GM12878 (cell line): ENCODE results near the gene TDRD7. TPM values are rescaled to one million over a fixed set of nuclear protein-coding genes. Genes with fewer than 3 reads are reported as not detected.

Experiments
- ATAC-seq: fragments of 200-7000 bp; cut with Tn5 transposase; 3 replicates; pipeline ENCODE4 v1.9.1; 2020; ENCODE audit warnings: mild to moderate bottlenecking, moderate library complexity
- BruUV-seq: library from RNA; stranded (reverse); fragments of 400-500 nt; replicated peaks from 2 replicates; lab custom pipeline; 2021; lab: Mats Ljungman, UMichigan
- CTCF ChIA-PET: fragments of 300-600 bp; sonication (Branson Sonifier 250); formaldehyde crosslinking; extraction: SDS; loops from one replicate; lab custom pipeline; 2021; ENCODE audit warnings: inconsistent platforms; lab: Yijun Ruan, JAX
- POLR2A ChIA-PET: fragments of 350-600 bp; formaldehyde crosslinking; extraction: SDS; loops from one replicate; lab custom pipeline; 2021; ENCODE audit warnings: inconsistent platforms; lab: Charles Lee
- RAD21 ChIA-PET: fragments of 300-600 bp; sonication (Branson Sonifier 250); formaldehyde crosslinking; loops from one replicate; lab custom pipeline; 2023; ENCODE audit warnings: antibody characterized with exemption; ENCODE audit not compliant: unreplicated experiment; lab: Charles Lee
- SMC1A ChIA-PET: fragments of 300-600 bp; sonication (Branson Sonifier 250); formaldehyde crosslinking; loops from one replicate; lab custom pipeline; 2023; ENCODE audit not compliant: unreplicated experiment, uncharacterized antibody; lab: Charles Lee
- DNase-seq: peaks from one replicate; pipeline ENCODE4 v3.0.0-alpha.2; 2011; ENCODE audit warnings: low read depth, low spot score
- FAIRE-seq: peaks from 3 replicates; lab custom pipeline; 2011; peaks lifted over from hg19 to GRCh38; lab: Jason Lieb, UNC
- H2AFZ ChIP-seq: 2 replicates; pipeline ENCODE4 v1.6.0; 2011; ENCODE audit warnings: low read depth, low read length, control low read depth; ENCODE audit not compliant: control insufficient read depth
- H3K27ac ChIP-seq: 2 replicates; pipeline ENCODE4 v1.5.1; 2011; ENCODE audit warnings: control low read depth; ENCODE audit not compliant: control insufficient read depth, insufficient read depth
- H3K27me3 ChIP-seq, 2 experiments: replicated peaks in 1 of 2; 2 replicates each; pipeline versions ENCODE4 v1.6.0 to v1.6.1; 2011; ENCODE audit warnings: low read length in 1 of 2; ENCODE audit not compliant: control insufficient read depth in 2 of 2, insufficient read depth in 2 of 2
- H3K36me3 ChIP-seq, 2 experiments: 2 replicates each; pipeline ENCODE4 v1.5.1; 2011; ENCODE audit warnings: low read length in 1 of 2; ENCODE audit not compliant: control insufficient read depth in 2 of 2, insufficient read depth in 2 of 2
- H3K4me1 ChIP-seq: 2 replicates; pipeline ENCODE4 v1.6.1; 2011; ENCODE audit warnings: mild to moderate bottlenecking, low read length, moderate library complexity, mixed read lengths; ENCODE audit not compliant: control insufficient read depth, insufficient read depth
- H3K4me2 ChIP-seq: 2 replicates; pipeline ENCODE4 v1.6.0; 2011; ENCODE audit warnings: control low read depth; ENCODE audit not compliant: control insufficient read depth, insufficient read depth
- H3K4me3 ChIP-seq: fragments of 200-600 bp; sonication (generic); 2 replicates; pipeline ENCODE4 v1.5.1; 2016
- H3K79me2 ChIP-seq: 2 replicates; pipeline ENCODE4 v1.6.0; 2011; ENCODE audit warnings: low read length; ENCODE audit not compliant: control insufficient read depth, insufficient read depth
- H3K9ac ChIP-seq: 2 replicates; pipeline ENCODE4 v1.8.0; 2011; ENCODE audit warnings: low read length, control low read depth, mixed read lengths; ENCODE audit not compliant: control insufficient read depth, insufficient read depth
- H3K9me3 ChIP-seq: replicated peaks from 3 replicates; pipeline ENCODE4 v1.5.1; 2011; ENCODE audit warnings: mild to moderate bottlenecking, low read length; ENCODE audit not compliant: control insufficient read depth, insufficient read depth
- H4K20me1 ChIP-seq: 2 replicates; pipeline ENCODE4 v1.6.0; 2011; ENCODE audit not compliant: control insufficient read depth, insufficient read depth
- E2F4 ChIP-seq: IDR thresholded peaks from 2 replicates; pipeline ENCODE4 v1.6.1; 2012; ENCODE audit warnings: low read depth, low read length, improper control_type of control experiment
- EGR1 ChIP-seq, 2 experiments: IDR thresholded peaks; 1 replicate in 1 of 2; 2 replicates in 1 of 2; pipeline ENCODE4 v1.6.1; 2011 to 2012; ENCODE audit warnings: low read depth in 2 of 2, low read length in 2 of 2, borderline replicate concordance in 1 of 2, mild to moderate bottlenecking in 1 of 2, moderate library complexity in 1 of 2
- GABPA ChIP-seq: IDR thresholded peaks from 2 replicates; pipeline ENCODE4 v1.6.1; 2014; ENCODE audit warnings: antibody characterized with exemption, low read depth, mild to moderate bottlenecking, inconsistent platforms
- POU2F2 ChIP-seq: IDR thresholded peaks from 3 replicates; pipeline ENCODE4 v1.6.1; 2011; ENCODE audit warnings: low read depth, mild to moderate bottlenecking, low read length, borderline replicate concordance
- RAD21 ChIP-seq: IDR thresholded peaks from 2 replicates; pipeline ENCODE4 v1.6.1; 2011; ENCODE audit warnings: mild to moderate bottlenecking, low read depth, low read length, moderate library complexity; ENCODE audit not compliant: insufficient read depth
- RAD51 ChIP-seq: fragments of 450-650 bp; IDR thresholded peaks from 2 replicates; pipeline ENCODE4 v1.6.1; 2016; ENCODE audit warnings: moderate library complexity, mild to moderate bottlenecking, inconsistent platforms
- SKIL ChIP-seq: fragments of 450-650 bp; IDR thresholded peaks from 2 replicates; pipeline ENCODE4 v1.6.1; 2017; ENCODE audit warnings: mild to moderate bottlenecking, low read depth, inconsistent platforms; ENCODE audit not compliant: poor library complexity, severe bottlenecking
- TARDBP ChIP-seq: IDR thresholded peaks from 2 replicates; pipeline ENCODE4 v1.6.1; 2016; ENCODE audit warnings: borderline replicate concordance
- ZBTB4 ChIP-seq: fragments of 450-650 bp; formaldehyde crosslinking; IDR thresholded peaks from 2 replicates; pipeline ENCODE4 v1.4.0; 2022; ENCODE audit warnings: mild to moderate bottlenecking, moderate library complexity
- ZNF622 ChIP-seq: fragments of 450-650 bp; IDR thresholded peaks from 2 replicates; pipeline ENCODE4 v1.6.1; 2017; ENCODE audit warnings: mild to moderate bottlenecking, inconsistent platforms
- WGBS: methylation state at CpG from one replicate; pipeline ENCODE4 v1.1.6; 2016; ENCODE audit warnings: low lambda C conversion rate; ENCODE audit not compliant: insufficient replicate concordance, insufficient coverage; ENCODE audit errors: missing lambda C conversion rate; 5-methylcytosine and 5-hydroxymethylcytosine counted together
- in situ Hi-C: fragments of 300-500 bp; cut with MboI; formaldehyde crosslinking; loops from 9 replicates; pipeline ENCODE4 v1.14.3; 2018; ENCODE audit warnings: mixed read lengths
- intact Hi-C: fragments of 100-400 bp; cut with micrococcal nuclease; formaldehyde crosslinking; loops from one replicate; pipeline ENCODE4 v1.14.2; 2022; ENCODE audit not compliant: unreplicated experiment
- polyA plus RNA-seq, 11 experiments: library from polyadenylated mRNA; depleted of rRNA in 4 of 11; unstranded in 6 of 11; stranded (reverse) in 5 of 11; fragments of >200 nt; fragmentation: Nextera tagmentation in 4 of 11; fragmentation: Illumina TruSeq in 1 of 11; extraction: Ambion mirVana in 4 of 11; extraction: Trizol in 1 of 11; gene quantifications; 1 replicate in 1 of 11; 2 replicates in 10 of 11; pipeline versions ENCODE4 v1.2.1 to v1.2.3, GENCODE V29; 2011 to 2016; ENCODE audit warnings: inconsistent platforms in 2 of 11, missing spikeins in 2 of 11, low read depth in 1 of 11
- total RNA-seq, 4 experiments: library from RNA; depleted of rRNA in 3 of 4; stranded (reverse); fragments of >200 nt in 3 of 4; fragmentation: Illumina TruSeq in 1 of 4; extraction: Trizol in 1 of 4; gene quantifications; 2 replicates each; pipeline versions ENCODE4 v1.2.1 to v1.2.3, GENCODE V29; 2013 to 2021

Gene TDRD7
- total and polyA plus RNA-seq, 10 of the 15 experiments (the other 5 are each of a cell fraction or from before 2014, with no cell fraction given) = 5.7 to 26.4 (median 16.2) TPM

- ChIA-PET CTCF (interaction anchor here (0.9 to 5.9 kb wide), 5 partner anchors 18 to 247 kb away, joined by 3 to 40 read pairs (median 4); no protein-coding TSS in a partner anchor), RAD21 (interaction anchor here (0.9 to 2.4 kb wide), 4 partner anchors 14 to 247 kb away, joined by 3 to 25 read pairs (median 4); no protein-coding TSS in a partner anchor), POLR2A (interaction anchor here (1.8 kb wide), 1 partner anchor 11 kb away, joined by 5 read pairs; no protein-coding TSS in a partner anchor), SMC1A (interaction anchor here (0.6 to 4.5 kb wide), 8 partner anchors 8 to 494 kb away, joined by 3 to 29 read pairs (median 4); no protein-coding TSS in a partner anchor)
- DNase-seq = no peak
- no TSS peak for BruUV-seq
- WGBS = 9% methylated on average over 1 of the region's 1 CpG
- TF ChIP-seq GABPA (no peak), E2F4 (no peak), ZNF622 (no peak), TARDBP (no peak), RAD51 (no peak), POU2F2 (no peak), ZBTB4 (CRISPR knock-in tag) (no peak), EGR1 (IDR thresholded peaks at IDR 0.05; ENCODE audit: borderline replicate concordance in 1 of 2, low read depth in 2 of 2, low read length in 2 of 2) (no peak), SKIL (no peak), RAD21 (no peak)
- H3K4me3 ChIP-seq = no peak overlapping the region
- H3K4me1 ChIP-seq = peaks cover 35% of the 10 kb centered on the region
- H4K20me1 ChIP-seq = no peaks in the 10 kb centered on the region
- H3K27me3 ChIP-seq = no peaks in the 10 kb centered on the region
- H2AFZ ChIP-seq = no peak overlapping the region
- H3K9ac ChIP-seq = no peak overlapping the region
- no peaks in the 10 kb centered on the region for H3K79me2 ChIP-seq
- no peak overlapping the region for H3K27ac ChIP-seq
- H3K9me3 ChIP-seq = peaks cover 1% of the 10 kb centered on the region; the same call in 2 of the 3 replicates
- no peak for FAIRE-seq
- in situ Hi-C loops (no loop called here), intact Hi-C loops (loop anchor here (10.0 kb wide), 1 partner anchor 114 kb away; no protein-coding TSS in a partner anchor)
- no peak for ATAC-seq
- no peaks in the 10 kb centered on the region for H3K36me3 ChIP-seq
- H3K4me2 ChIP-seq = no peak overlapping the region
Observed at GRCh38 chr9:97368964-97369363, 42.9 kb upstream of the TDRD7 start.
